Ishikawa (cell line): Measurements from ENCODE around the gene CD99.

Source experiments
- CEBPB ChIP-seq: IDR thresholded peaks from 2 replicates; pipeline ENCODE4 v1.6.1; 2012
- CREB1 ChIP-seq: IDR thresholded peaks from 2 replicates; pipeline ENCODE4 v1.6.1; 2012; ENCODE audit warnings: low read depth
- EGR1 ChIP-seq: IDR thresholded peaks from 2 replicates; pipeline ENCODE4 v1.6.1; 2012
- EP300 ChIP-seq: IDR thresholded peaks from 2 replicates; pipeline ENCODE4 v1.6.1; 2012; ENCODE audit warnings: borderline replicate concordance
- FOXM1 ChIP-seq: IDR thresholded peaks from 2 replicates; pipeline ENCODE4 v1.6.1; 2012; ENCODE audit warnings: low read depth, borderline replicate concordance
- NFIC ChIP-seq: IDR thresholded peaks from 2 replicates; pipeline ENCODE4 v1.6.1; 2012
- RAD21 ChIP-seq: IDR thresholded peaks from 2 replicates; pipeline ENCODE4 v1.6.1; 2012; ENCODE audit warnings: low read depth
- TAF1 ChIP-seq: IDR thresholded peaks from 2 replicates; pipeline ENCODE4 v1.6.1; 2012; ENCODE audit warnings: low read depth, mild to moderate bottlenecking
- TCF12 ChIP-seq: IDR thresholded peaks from 2 replicates; pipeline ENCODE4 v1.6.1; 2012; ENCODE audit warnings: low read depth
- TEAD4 ChIP-seq: IDR thresholded peaks from 2 replicates; pipeline ENCODE4 v1.6.1; 2012
- YY1 ChIP-seq: IDR thresholded peaks from 2 replicates; pipeline ENCODE4 v1.6.1; 2012; ENCODE audit warnings: low read depth
- ZBTB7A ChIP-seq: IDR thresholded peaks from 2 replicates; pipeline ENCODE4 v1.6.1; 2012; ENCODE audit warnings: low read depth
- TF ChIP-seq, protein P1 (sequence below): IDR thresholded peaks from 2 replicates; pipeline ENCODE4 v1.6.1; 2012
- TF ChIP-seq, protein P2 (sequence below): IDR thresholded peaks from 2 replicates; pipeline ENCODE4 v1.6.1; 2012; ENCODE audit warnings: low read depth, mild to moderate bottlenecking
- TF ChIP-seq, protein P3 (sequence below): IDR thresholded peaks from 2 replicates; pipeline ENCODE4 v1.6.1; 2012

The CD99 gene

GRCh38 chrX:2781226-2781571, 90.1 kb downstream of the CD99 start:
- no peak for TF ChIP-seq YY1
- no peak for TF ChIP-seq NFIC
- no peak for TF ChIP-seq FOXM1
- TF ChIP-seq EGR1 = no peak
- TF ChIP-seq, protein P1, sequence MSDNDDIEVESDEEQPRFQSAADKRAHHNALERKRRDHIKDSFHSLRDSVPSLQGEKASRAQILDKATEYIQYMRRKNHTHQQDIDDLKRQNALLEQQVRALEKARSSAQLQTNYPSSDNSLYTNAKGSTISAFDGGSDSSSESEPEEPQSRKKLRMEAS = no peak
- no peak for TF ChIP-seq CREB1
- TF ChIP-seq ZBTB7A = no peak
- no peak for TF ChIP-seq TCF12
- TF ChIP-seq TAF1 = no peak
- TF ChIP-seq, protein P2, sequence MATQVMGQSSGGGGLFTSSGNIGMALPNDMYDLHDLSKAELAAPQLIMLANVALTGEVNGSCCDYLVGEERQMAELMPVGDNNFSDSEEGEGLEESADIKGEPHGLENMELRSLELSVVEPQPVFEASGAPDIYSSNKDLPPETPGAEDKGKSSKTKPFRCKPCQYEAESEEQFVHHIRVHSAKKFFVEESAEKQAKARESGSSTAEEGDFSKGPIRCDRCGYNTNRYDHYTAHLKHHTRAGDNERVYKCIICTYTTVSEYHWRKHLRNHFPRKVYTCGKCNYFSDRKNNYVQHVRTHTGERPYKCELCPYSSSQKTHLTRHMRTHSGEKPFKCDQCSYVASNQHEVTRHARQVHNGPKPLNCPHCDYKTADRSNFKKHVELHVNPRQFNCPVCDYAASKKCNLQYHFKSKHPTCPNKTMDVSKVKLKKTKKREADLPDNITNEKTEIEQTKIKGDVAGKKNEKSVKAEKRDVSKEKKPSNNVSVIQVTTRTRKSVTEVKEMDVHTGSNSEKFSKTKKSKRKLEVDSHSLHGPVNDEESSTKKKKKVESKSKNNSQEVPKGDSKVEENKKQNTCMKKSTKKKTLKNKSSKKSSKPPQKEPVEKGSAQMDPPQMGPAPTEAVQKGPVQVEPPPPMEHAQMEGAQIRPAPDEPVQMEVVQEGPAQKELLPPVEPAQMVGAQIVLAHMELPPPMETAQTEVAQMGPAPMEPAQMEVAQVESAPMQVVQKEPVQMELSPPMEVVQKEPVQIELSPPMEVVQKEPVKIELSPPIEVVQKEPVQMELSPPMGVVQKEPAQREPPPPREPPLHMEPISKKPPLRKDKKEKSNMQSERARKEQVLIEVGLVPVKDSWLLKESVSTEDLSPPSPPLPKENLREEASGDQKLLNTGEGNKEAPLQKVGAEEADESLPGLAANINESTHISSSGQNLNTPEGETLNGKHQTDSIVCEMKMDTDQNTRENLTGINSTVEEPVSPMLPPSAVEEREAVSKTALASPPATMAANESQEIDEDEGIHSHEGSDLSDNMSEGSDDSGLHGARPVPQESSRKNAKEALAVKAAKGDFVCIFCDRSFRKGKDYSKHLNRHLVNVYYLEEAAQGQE = no peak
- TF ChIP-seq TEAD4 = no peak
- no peak for TF ChIP-seq RAD21
- no peak for TF ChIP-seq EP300

- TF ChIP-seq, protein P3, sequence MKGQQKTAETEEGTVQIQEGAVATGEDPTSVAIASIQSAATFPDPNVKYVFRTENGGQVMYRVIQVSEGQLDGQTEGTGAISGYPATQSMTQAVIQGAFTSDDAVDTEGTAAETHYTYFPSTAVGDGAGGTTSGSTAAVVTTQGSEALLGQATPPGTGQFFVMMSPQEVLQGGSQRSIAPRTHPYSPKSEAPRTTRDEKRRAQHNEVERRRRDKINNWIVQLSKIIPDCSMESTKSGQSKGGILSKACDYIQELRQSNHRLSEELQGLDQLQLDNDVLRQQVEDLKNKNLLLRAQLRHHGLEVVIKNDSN = no peak
- no peak for TF ChIP-seq EP300
- TF ChIP-seq ZBTB7A = no peak
- TF ChIP-seq FOXM1 = no peak
- no peak for TF ChIP-seq CREB1
- TF ChIP-seq NFIC = no peak
- no peak for TF ChIP-seq RAD21
- TF ChIP-seq TCF12 = no peak
- TF ChIP-seq YY1 = no peak
- TF ChIP-seq, protein P2 = no peak
- TF ChIP-seq TAF1 = no peak
- TF ChIP-seq, protein P1 = no peak
- no peak for TF ChIP-seq TEAD4
- TF ChIP-seq CEBPB = no peak
- TF ChIP-seq EGR1 = no peak
Measured at GRCh38 chrX:2781698-2782097, 90.6 kb downstream of the CD99 start.

DNA sequence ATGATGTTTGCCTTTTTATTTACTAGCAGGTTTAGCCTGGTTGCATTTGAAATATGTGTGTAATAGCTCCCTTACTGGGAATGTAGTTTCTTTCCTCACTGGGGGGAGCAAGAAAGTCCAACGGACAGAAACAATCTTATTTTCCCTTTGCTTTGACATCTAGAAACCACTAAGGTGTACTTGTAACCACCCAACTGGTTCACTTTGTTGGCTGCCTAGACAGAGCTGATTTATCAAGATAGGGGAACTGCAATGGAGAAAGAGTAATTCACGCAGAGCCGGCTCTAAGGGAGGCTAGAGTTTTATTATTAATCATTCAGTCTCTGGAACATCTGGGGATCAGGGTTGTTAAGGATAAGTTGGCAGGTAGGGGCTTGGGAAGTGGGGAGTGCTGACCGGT, 91.1 kb downstream of the CD99 start:
- TF ChIP-seq TAF1 = no peak
- TF ChIP-seq, protein P1 = no peak
- TF ChIP-seq FOXM1 = no peak
- TF ChIP-seq EGR1 = no peak
- TF ChIP-seq RAD21 = no peak
- TF ChIP-seq EP300 = no peak
- TF ChIP-seq YY1 = no peak
- no peak for TF ChIP-seq CEBPB
- TF ChIP-seq ZBTB7A = no peak
- no peak for TF ChIP-seq NFIC
- no peak for TF ChIP-seq TEAD4
- TF ChIP-seq, protein P3 = no peak
- TF ChIP-seq TCF12 = no peak
- no peak for TF ChIP-seq CREB1
- TF ChIP-seq, protein P2 = no peak

- TF ChIP-seq YY1 (no peak), TEAD4 (no peak), NFIC (no peak), RAD21 (no peak), CEBPB (no peak), EGR1 (no peak), ZBTB7A (no peak), TAF1 (no peak), CREB1 (no peak), FOXM1 (no peak), EP300 (no peak), TCF12 (no peak)
- TF ChIP-seq, protein P3 = no peak
- TF ChIP-seq, protein P1 = no peak
- TF ChIP-seq, protein P2 = no peak
Measured at GRCh38 chrX:2782778-2783177, 91.7 kb downstream of the CD99 start.
